GM18867 (cell line): ENCODE results near the gene YARS1.

Experiments
- ATAC-seq: cut with Tn5 transposase; IDR thresholded peaks from one replicate; pipeline ENCODE4 v1.9.1; 2021; ENCODE audit warnings: mild to moderate bottlenecking, moderate library complexity; ENCODE audit not compliant: unreplicated experiment

YARS1 gene

GRCh38 chr1:32782086-32782485, 35.1 kb downstream of the YARS1 start:
- ATAC-seq, result no peak

GRCh38 chr1:32780628-32781234, 36.4 kb downstream of the YARS1 start:
- ATAC-seq, result no peak

- no peak for ATAC-seq
Observed at GRCh38 chr1:32780005-32780404, 37.2 kb downstream of the YARS1 start.

GRCh38 chr1:32779242-32779641, 37.9 kb downstream of the YARS1 start:
- ATAC-seq, result no peak

GRCh38 chr1:32775640-32776337, 41.4 kb downstream of the YARS1 start:
- ATAC-seq, result no peak

GRCh38 chr1:32774950-32775634, 42.1 kb downstream of the YARS1 start:
- ATAC-seq, result no peak

GRCh38 chr1:32774464-32774808, 42.7 kb downstream of the YARS1 start:
- ATAC-seq, result no peak

GRCh38 chr1:32773764-32774463, 43.2 kb downstream of the YARS1 start:
- no peak for ATAC-seq

- ATAC-seq, result peak; percentile 55
Observed at GRCh38 chr1:32773018-32773763, 44.0 kb downstream of the YARS1 start.

GRCh38 chr1:32772281-32773017, 44.7 kb downstream of the YARS1 start:
- ATAC-seq, result no peak

- ATAC-seq, result no peak
Observed at GRCh38 chr1:32771561-32772280, 45.4 kb downstream of the YARS1 start.

GRCh38 chr1:32770741-32771548, 46.2 kb downstream of the YARS1 start:
- no peak for ATAC-seq

GRCh38 chr1:32770221-32770731, 46.9 kb downstream of the YARS1 start:
- ATAC-seq, result no peak

GRCh38 chr1:32769524-32770220, 47.5 kb downstream of the YARS1 start:
- no peak for ATAC-seq

- ATAC-seq, result no peak
Observed at GRCh38 chr1:32768110-32768850, 48.9 kb downstream of the YARS1 start.

- ATAC-seq, result no peak
Observed at GRCh38 chr1:32767641-32768040, 49.5 kb downstream of the YARS1 start.

GRCh38 chr1:32767156-32767555, 50.0 kb downstream of the YARS1 start:
- ATAC-seq, result no peak
